CD14-positive monocyte (primary cell): ENCODE measurements around the gene MAP2K4. TPM values are rescaled to one million over a fixed set of nuclear protein-coding genes. Genes with fewer than 3 reads are reported as not detected.
A peak's percentile ranks its signal among the peaks of the same experiment; 100 is the strongest.

Experiments used
- DNase-seq, 3 donors: peaks; one replicate each; pipeline ENCODE4 v3.0.0-alpha.2; 2011 to 2022
- H2AFZ ChIP-seq: 2 replicates; pipeline ENCODE4 v1.6.0; 2012; ENCODE audit warnings: mild to moderate bottlenecking, low read depth, low read length, inconsistent platforms; ENCODE audit not compliant: insufficient read depth, poor library complexity, severe bottlenecking
- H3K27ac ChIP-seq, 2 donors: 1 replicate in 1 of 2; 2 replicates in 1 of 2; pipeline ENCODE4 v1.5.1; 2012 to 2013; ENCODE audit warnings: low read length in 2 of 2, control low read depth in 1 of 2, inconsistent platforms in 1 of 2, low read depth in 1 of 2, mild to moderate bottlenecking in 1 of 2
- H3K27me3 ChIP-seq, 2 donors: one replicate each; pipeline versions ENCODE4 v1.6.0 to v1.6.1; 2011 to 2013; ENCODE audit warnings: low read length in 2 of 2; ENCODE audit not compliant: control insufficient read depth in 2 of 2, insufficient read depth in 2 of 2
- H3K36me3 ChIP-seq, 2 donors: replicated peaks in 1 of 2; 1 replicate in 1 of 2; 2 replicates in 1 of 2; pipeline versions ENCODE4 v1.5.1 to v1.6.1; 2012 to 2013; ENCODE audit warnings: low read length in 2 of 2, control low read depth in 1 of 2, inconsistent platforms in 1 of 2, mild to moderate bottlenecking in 1 of 2; ENCODE audit not compliant: insufficient read depth in 2 of 2, control insufficient read depth in 1 of 2
- H3K4me1 ChIP-seq, 2 donors: 1 replicate in 1 of 2; 2 replicates in 1 of 2; pipeline versions ENCODE4 v1.5.1 to v1.6.1; 2012 to 2013; ENCODE audit warnings: low read length in 2 of 2, control low read depth in 1 of 2, inconsistent platforms in 1 of 2, mild to moderate bottlenecking in 1 of 2, moderate library complexity in 1 of 2; ENCODE audit not compliant: insufficient read depth in 2 of 2, control insufficient read depth in 1 of 2
- H3K4me2 ChIP-seq: replicated peaks from 2 replicates; pipeline ENCODE3; 2012; ENCODE audit warnings: low read length, moderate library complexity, mild to moderate bottlenecking; ENCODE audit not compliant: poor library complexity, severe bottlenecking; ENCODE audit errors: extremely low read depth
- H3K4me3 ChIP-seq, 3 experiments: fragments of 200-600 bp in 1 of 3; sonication (generic) in 1 of 3; replicated peaks in 1 of 3; 1 replicate in 2 of 3; 2 replicates in 1 of 3; pipeline ENCODE4 v1.5.1; 2011 to 2013; ENCODE audit warnings: low read length in 3 of 3, mild to moderate bottlenecking in 3 of 3, control low read depth in 2 of 3, low read depth in 2 of 3, inconsistent platforms in 1 of 3, moderate library complexity in 1 of 3
- H3K79me2 ChIP-seq: 2 replicates; pipeline ENCODE4 v1.6.0; 2012; ENCODE audit warnings: mild to moderate bottlenecking, control low read depth, inconsistent platforms, low read length, moderate library complexity; ENCODE audit not compliant: insufficient read depth
- H3K9ac ChIP-seq: 2 replicates; pipeline ENCODE4 v1.6.0; 2017; ENCODE audit warnings: low read length, mild to moderate bottlenecking; ENCODE audit not compliant: insufficient read depth, poor library complexity, severe bottlenecking
- H3K9me3 ChIP-seq, 2 donors: replicated peaks in 1 of 2; 1 replicate in 1 of 2; 2 replicates in 1 of 2; pipeline versions ENCODE4 v1.5.1 to v1.6.1; 2012 to 2013; ENCODE audit warnings: low read length in 2 of 2, control low read depth in 1 of 2; ENCODE audit not compliant: control insufficient read depth in 1 of 2, insufficient read depth in 1 of 2
- H4K20me1 ChIP-seq: 2 replicates; pipeline ENCODE4 v1.6.0; 2012; ENCODE audit warnings: mild to moderate bottlenecking, low read length, control low read depth, moderate library complexity; ENCODE audit not compliant: insufficient read depth
- H3K27ac Mint-ChIP-seq, 7 donors: one replicate each; pipeline ENCODE4 v1.8.0; 2020; ENCODE audit warnings: mild to moderate bottlenecking in 7 of 7, mixed read lengths in 7 of 7, moderate library complexity in 6 of 7, inconsistent platforms in 2 of 7
- H3K27me3 Mint-ChIP-seq, 3 donors: one replicate each; pipeline ENCODE4 v1.8.0; 2021 to 2022; ENCODE audit warnings: low read depth in 3 of 3, mild to moderate bottlenecking in 3 of 3, mixed read lengths in 3 of 3, moderate library complexity in 3 of 3, inconsistent platforms in 1 of 3
- H3K36me3 Mint-ChIP-seq, 2 donors: one replicate each; pipeline ENCODE4 v1.8.0; 2020; ENCODE audit warnings: mixed read lengths in 2 of 2, inconsistent platforms in 1 of 2, mild to moderate bottlenecking in 1 of 2
- H3K4me1 Mint-ChIP-seq: one replicate; pipeline ENCODE4 v1.8.0; 2020; ENCODE audit warnings: mild to moderate bottlenecking, mixed read lengths
- H3K4me3 Mint-ChIP-seq, 2 donors: one replicate each; pipeline ENCODE4 v1.8.0; 2020; ENCODE audit warnings: mild to moderate bottlenecking in 2 of 2, mixed read lengths in 2 of 2, moderate library complexity in 1 of 2
- H3K9me3 Mint-ChIP-seq, 7 donors: one replicate each; pipeline ENCODE4 v1.8.0; 2020 to 2022; ENCODE audit warnings: mixed read lengths in 7 of 7, mild to moderate bottlenecking in 6 of 7, moderate library complexity in 6 of 7, inconsistent platforms in 2 of 7
- WGBS: methylation state at CpG from one replicate; pipeline ENCODE4 v1.1.5; 2013; ENCODE audit warnings: missing lambda C conversion rate; ENCODE audit not compliant: insufficient coverage; 5-methylcytosine and 5-hydroxymethylcytosine counted together
- intact Hi-C, 2 donors: fragments of 100-400 bp; cut with micrococcal nuclease; formaldehyde crosslinking; loops; one replicate each; pipeline versions ENCODE4 v1.15.0 to v1.15.1; 2023
- polyA plus RNA-seq, 3 donors: library from polyadenylated mRNA; depleted of rRNA in 1 of 3; unstranded in 2 of 3; stranded (reverse) in 1 of 3; fragments of 300-500 nt in 2 of 3; fragments of >200 nt in 1 of 3; fragmentation: Illumina TruSeq in 2 of 3; gene quantifications; 1 replicate in 2 of 3; 2 replicates in 1 of 3; pipeline ENCODE4 v1.2.3, GENCODE V29; 2012 to 2021
- TF ChIP-seq, protein P1 (sequence below): fragments of 200-600 bp; IDR thresholded peaks from one replicate; pipeline ENCODE4 v1.8.0; 2022; ENCODE audit warnings: antibody characterized with exemption, mild to moderate bottlenecking

MAP2K4 gene
- polyA plus RNA-seq, 3 donors = 8.1 to 41.8 (median 23.2) TPM

DNA sequence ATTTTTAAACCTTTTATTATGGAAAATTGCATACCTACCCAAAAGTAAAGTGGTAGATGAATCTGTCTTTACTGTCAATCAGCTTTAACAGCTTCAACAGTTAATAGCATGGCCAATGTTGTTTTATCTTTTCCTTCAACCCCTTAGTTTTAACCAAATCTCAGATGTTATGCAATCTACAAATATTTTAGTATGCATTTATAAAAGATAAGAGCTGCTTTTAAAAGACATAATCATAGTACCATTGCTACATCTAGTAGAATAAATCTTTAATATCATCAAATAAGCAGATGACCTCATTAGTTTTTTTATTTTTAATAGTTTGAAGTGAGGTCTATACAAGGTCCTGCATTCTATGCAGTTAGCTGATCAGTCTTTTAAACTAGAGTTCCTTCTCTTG, 37.9 kb downstream of the MAP2K4 start:
- Mint-ChIP-seq H3K27ac (no peak overlapping the region), H3K4me3 (no peak overlapping the region), H3K27me3 (no peaks in the 10 kb centered on the region), H3K9me3 (peaks cover 2 to 15% (median 4%) of the 10 kb centered on the region in 7 donors), H3K4me1 (peaks cover 2% of the 10 kb centered on the region), H3K36me3 (peaks cover 40 to 41% of the 10 kb centered on the region in 2 donors)
- Histone ChIP-seq H3K36me3 (peaks cover 0 to 31% of the 10 kb centered on the region in 2 donors), H3K9ac (no peak overlapping the region), H3K27ac (no peak overlapping the region), H3K4me2 (no peak overlapping the region), H3K4me3 (no peak overlapping the region), H3K9me3 (no peaks in the 10 kb centered on the region), H3K27me3 (no peaks in the 10 kb centered on the region), H3K4me1 (no peaks in the 10 kb centered on the region), H2AFZ (no peak overlapping the region), H4K20me1 (peaks cover 37% of the 10 kb centered on the region), H3K79me2 (peaks cover 10% of the 10 kb centered on the region)
- TF ChIP-seq, protein P1, sequence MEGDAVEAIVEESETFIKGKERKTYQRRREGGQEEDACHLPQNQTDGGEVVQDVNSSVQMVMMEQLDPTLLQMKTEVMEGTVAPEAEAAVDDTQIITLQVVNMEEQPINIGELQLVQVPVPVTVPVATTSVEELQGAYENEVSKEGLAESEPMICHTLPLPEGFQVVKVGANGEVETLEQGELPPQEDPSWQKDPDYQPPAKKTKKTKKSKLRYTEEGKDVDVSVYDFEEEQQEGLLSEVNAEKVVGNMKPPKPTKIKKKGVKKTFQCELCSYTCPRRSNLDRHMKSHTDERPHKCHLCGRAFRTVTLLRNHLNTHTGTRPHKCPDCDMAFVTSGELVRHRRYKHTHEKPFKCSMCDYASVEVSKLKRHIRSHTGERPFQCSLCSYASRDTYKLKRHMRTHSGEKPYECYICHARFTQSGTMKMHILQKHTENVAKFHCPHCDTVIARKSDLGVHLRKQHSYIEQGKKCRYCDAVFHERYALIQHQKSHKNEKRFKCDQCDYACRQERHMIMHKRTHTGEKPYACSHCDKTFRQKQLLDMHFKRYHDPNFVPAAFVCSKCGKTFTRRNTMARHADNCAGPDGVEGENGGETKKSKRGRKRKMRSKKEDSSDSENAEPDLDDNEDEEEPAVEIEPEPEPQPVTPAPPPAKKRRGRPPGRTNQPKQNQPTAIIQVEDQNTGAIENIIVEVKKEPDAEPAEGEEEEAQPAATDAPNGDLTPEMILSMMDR = no peak
- intact Hi-C loops = no loop called here
- DNase-seq = no peak

DNA sequence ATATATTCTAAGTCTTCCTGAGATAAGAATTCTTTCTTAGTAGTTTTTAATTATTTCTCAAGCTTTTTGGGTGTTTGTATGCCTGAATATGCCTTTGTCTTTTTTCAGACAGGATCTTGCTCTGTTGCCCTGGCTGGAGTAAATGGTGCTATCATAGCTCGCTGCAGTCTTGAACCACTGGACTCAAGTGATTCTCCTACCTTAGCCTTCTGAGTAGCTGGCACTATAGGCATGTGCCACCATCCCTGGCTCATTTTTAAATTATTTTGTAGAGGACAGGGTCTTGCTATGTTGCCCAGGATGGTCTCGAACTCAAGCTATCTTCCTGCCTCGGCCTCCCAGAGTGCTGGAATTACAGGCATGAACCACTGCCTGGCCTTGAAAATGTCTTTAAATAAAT, 41.6 kb downstream of the MAP2K4 start:
- no CpG with 5 or more reads among the region's 3 CpGs for WGBS
- Mint-ChIP-seq H3K4me1 (no peaks in the 10 kb centered on the region), H3K36me3 (peaks cover 44 to 50% of the 10 kb centered on the region in 2 donors), H3K27me3 (no peaks in the 10 kb centered on the region), H3K4me3 (peak overlapping the region in 1 of 2 donors; percentile 6), H3K9me3 (peaks cover 7 to 28% (median 16%) of the 10 kb centered on the region in 7 donors), H3K27ac (no peak overlapping the region)
- Histone ChIP-seq H3K4me2 (no peak overlapping the region), H3K4me1 (no peaks in the 10 kb centered on the region), H3K9me3 (peaks cover 4 to 7% of the 10 kb centered on the region in 2 donors), H3K27me3 (no peaks in the 10 kb centered on the region), H3K4me3 (no peak overlapping the region), H3K9ac (no peak overlapping the region), H3K27ac (no peak overlapping the region), H4K20me1 (peaks cover 17% of the 10 kb centered on the region), H2AFZ (no peak overlapping the region), H3K79me2 (no peaks in the 10 kb centered on the region), H3K36me3 (peaks cover 1 to 44% of the 10 kb centered on the region in 2 donors)
- intact Hi-C loops = no loop called here
- TF ChIP-seq, protein P1 = no peak
- DNase-seq = no peak
